ENCODE data around the gene DDX23.

The DDX23 gene

DNA sequence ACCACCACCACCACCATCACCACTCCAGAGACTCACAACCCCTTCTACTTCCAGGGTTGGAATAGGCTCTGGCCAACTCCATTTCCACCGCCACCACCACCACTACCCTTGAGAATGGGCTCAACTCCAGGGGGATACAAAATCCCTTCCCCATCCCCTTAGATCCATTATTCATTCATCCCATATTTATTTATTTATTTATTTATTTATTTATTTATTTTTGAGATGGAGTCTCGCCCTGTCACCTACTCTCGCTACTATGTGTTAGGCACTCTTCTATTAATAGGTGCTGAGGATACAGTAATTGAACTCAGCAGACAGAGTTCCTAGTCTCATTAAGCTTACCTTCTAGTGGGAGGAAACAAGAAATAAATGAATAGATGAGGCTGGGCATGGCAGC, 58.3 kb downstream of the DDX23 start:
- H3K27ac ChIP-seq: no peak overlapping the region
- intact Hi-C loops (cut with DNase I; ENCODE audit: low total_unique reads): loop anchor here (2.0 kb wide), 1 partner anchor 41 kb away; no protein-coding TSS in a partner anchor
- no peak for DNase-seq
- TF ChIP-seq, protein P1, sequence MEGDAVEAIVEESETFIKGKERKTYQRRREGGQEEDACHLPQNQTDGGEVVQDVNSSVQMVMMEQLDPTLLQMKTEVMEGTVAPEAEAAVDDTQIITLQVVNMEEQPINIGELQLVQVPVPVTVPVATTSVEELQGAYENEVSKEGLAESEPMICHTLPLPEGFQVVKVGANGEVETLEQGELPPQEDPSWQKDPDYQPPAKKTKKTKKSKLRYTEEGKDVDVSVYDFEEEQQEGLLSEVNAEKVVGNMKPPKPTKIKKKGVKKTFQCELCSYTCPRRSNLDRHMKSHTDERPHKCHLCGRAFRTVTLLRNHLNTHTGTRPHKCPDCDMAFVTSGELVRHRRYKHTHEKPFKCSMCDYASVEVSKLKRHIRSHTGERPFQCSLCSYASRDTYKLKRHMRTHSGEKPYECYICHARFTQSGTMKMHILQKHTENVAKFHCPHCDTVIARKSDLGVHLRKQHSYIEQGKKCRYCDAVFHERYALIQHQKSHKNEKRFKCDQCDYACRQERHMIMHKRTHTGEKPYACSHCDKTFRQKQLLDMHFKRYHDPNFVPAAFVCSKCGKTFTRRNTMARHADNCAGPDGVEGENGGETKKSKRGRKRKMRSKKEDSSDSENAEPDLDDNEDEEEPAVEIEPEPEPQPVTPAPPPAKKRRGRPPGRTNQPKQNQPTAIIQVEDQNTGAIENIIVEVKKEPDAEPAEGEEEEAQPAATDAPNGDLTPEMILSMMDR (IDR thresholded peaks at IDR 0.05): no peak
- H3K4me3 ChIP-seq: no peak overlapping the region
- no peaks in the 10 kb centered on the region for H3K36me3 ChIP-seq
- peaks cover 0 to 17% (median 10%) of the 10 kb centered on the region in 4 donors for H3K4me1 ChIP-seq
- H3K27me3 ChIP-seq: no peaks in the 10 kb centered on the region
- no peaks in the 10 kb centered on the region for H3K9me3 ChIP-seq

DNA sequence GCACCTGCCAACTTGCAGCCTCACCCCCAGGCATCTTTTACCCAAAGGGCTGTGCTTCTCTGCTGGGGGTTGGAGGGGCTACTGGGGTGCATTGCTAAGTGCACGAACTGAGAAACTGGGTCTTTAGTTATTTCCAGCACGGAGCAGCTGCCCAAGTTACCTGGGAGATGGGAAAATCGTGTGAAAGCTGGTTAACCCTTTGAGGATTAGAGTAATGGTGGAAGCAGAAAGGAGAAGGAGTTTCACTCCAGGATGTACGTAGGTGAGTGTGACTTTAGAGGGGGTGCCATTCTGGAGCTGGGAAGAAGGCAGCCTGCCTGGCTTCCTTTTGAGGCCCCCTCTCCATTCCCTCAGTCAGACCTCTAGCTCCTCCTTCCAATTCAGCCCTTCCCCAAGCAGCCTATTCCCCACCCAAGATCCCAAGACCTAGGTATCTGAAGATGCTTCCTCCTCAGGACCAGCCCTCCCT, 62.1 kb downstream of the DDX23 start:
- Histone ChIP-seq H3K4me1 (peaks cover 0 to 41% (median 33%) of the 10 kb centered on the region in 4 donors), H3K36me3 (no peaks in the 10 kb centered on the region), H3K27me3 (no peaks in the 10 kb centered on the region), H3K9me3 (no peaks in the 10 kb centered on the region), H3K4me3 (peak overlapping the region; percentile 81 to 97), H3K27ac (peak overlapping the region; percentile 98)
- TF ChIP-seq, protein P1 (IDR thresholded peaks at IDR 0.05): no peak
- intact Hi-C loops (cut with DNase I; ENCODE audit: low total_unique reads): no loop called here
- DNase-seq: no peak

DNA sequence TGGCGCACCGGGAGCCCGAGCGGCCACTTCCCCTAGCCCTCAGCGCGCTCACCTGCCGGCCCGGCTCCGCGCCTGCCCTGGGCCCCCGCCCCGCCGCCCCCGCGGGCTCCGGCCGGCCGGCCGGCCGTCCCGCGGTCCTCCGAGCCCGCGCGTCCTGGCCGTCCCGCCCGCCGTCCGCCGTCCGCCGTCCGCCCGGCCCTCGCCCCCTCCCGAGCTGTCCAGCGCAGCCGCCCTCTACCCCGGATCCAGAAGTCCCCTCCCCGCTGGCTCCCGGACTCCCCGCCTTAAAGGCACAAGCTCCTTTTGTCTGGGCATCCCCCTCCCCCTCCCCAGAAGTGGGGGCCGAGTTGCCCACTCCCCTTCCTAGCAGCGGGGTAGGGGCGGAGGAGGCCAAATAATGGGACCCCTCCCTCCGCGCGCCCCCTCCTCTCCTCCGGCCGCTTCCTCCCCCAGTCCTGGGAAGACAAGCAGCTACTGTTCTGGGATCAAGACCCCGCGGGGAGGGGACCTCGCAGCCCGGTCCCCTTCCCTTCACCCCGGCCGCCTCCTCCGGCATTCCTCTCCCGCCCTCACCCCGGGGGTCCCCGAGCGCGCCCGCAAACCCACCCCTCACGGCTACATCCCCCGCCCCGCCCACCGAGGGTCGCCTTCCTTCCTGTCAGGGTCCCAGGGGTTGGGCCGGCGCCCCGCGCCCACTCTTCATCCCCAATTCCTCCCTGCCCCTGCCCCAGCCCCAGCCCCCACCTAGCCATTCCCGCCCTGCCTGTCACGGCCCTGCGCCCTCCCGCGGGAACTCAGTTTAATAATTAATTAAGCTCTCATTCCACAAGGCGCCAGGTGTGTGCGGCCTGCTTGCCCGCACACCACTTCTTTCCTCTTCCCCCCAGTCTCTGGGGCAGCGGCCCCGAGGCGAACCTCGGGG, 62.8 kb downstream of the DDX23 start, which contains the start of gene ADCY6:
Gene ADCY6, minus strand, starts transcription at position 236 of the 922 bp plus-strand sequence. CDS start 5,655 bp downstream, outside the sequence.
- Histone ChIP-seq H3K27ac (peak within 1 kb of the TSS; percentile 98), H3K36me3 (no peaks in the 10 kb centered on the region), H3K4me3 (peak within 1 kb of the TSS; percentile 81 to 97), H3K27me3 (no peaks in the 10 kb centered on the region), H3K9me3 (no peaks in the 10 kb centered on the region), H3K4me1 (peaks cover 0 to 48% (median 33%) of the 10 kb centered on the region in 4 donors)
- peak; percentile 75 to 89 for DNase-seq
- TF ChIP-seq, protein P1 (IDR thresholded peaks at IDR 0.05): no peak
- intact Hi-C loops (cut with DNase I; ENCODE audit: low total_unique reads): no loop called here

DNA sequence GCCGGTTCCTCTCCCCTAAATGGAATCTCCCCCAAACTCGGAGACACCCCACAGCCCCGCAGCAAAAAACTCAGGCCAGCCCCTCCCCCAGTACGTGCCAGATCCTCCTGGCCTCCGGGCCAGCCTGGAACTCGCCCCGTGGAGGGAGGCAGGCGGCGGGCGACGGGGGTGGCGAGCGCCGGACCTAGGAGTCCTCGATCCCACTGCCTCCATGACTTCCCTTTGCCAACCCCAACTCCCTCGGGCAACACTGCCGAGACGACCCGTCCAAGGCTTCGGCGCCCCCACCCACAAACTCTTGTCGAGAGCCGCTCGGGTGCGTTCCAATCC, 63.5 kb downstream of the DDX23 start:
- Histone ChIP-seq H3K4me3 (peak overlapping the region; percentile 81 to 97), H3K4me1 (peaks cover 0 to 55% (median 34%) of the 10 kb centered on the region in 4 donors), H3K9me3 (no peaks in the 10 kb centered on the region), H3K27me3 (no peaks in the 10 kb centered on the region), H3K36me3 (peaks cover 0 to under 1% (median 0%) of the 10 kb centered on the region in 3 donors), H3K27ac (peak overlapping the region; percentile 98)
- intact Hi-C loops (cut with DNase I; ENCODE audit: low total_unique reads): no loop called here
- DNase-seq: no peak
- TF ChIP-seq, protein P1 (IDR thresholded peaks at IDR 0.05): no peak

DNA sequence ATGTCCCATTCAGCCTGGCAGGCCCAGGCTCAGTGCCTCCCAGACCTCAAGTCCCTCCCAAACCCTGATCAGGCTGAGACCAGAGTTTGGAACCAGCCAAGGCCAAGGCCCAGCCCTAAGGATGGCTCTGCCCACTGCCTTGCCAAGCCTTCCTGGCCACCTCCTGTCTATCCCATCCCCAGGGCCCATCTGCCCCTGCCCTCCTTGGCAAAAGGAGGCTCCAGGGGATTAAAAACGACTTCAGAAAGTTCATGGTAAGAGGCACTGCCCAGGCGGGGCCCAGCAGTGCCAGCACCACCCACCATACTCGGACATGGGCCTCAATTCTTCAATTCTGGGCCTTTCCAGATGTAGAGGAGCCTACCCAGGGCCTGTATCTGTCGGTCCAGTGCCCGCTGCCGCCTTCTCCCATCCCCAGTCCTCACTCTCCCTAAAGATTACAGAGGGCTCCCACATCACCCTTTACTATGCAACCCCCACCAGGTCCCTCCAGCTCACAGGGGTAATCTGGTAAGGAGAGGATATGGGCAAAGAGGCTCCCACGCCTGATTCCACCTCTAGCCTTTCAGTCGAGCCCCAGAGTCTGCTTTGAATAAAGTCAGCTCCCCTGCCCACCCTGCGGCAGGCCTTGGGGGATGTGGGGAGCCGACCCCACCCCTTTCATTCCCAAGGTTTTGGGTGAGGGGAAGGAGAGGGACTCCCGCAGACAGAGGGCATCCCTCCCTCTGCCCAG, 64.0 kb downstream of the DDX23 start:
- Histone ChIP-seq H3K36me3 (peaks cover 2 to 6% (median 3%) of the 10 kb centered on the region in 3 donors), H3K4me3 (peak overlapping the region; percentile 81 to 97), H3K9me3 (no peaks in the 10 kb centered on the region), H3K27ac (peak overlapping the region; percentile 98), H3K4me1 (peaks cover 0 to 60% (median 37%) of the 10 kb centered on the region in 4 donors), H3K27me3 (no peaks in the 10 kb centered on the region)
- intact Hi-C loops (cut with DNase I; ENCODE audit: low total_unique reads): no loop called here
- TF ChIP-seq, protein P1 (IDR thresholded peaks at IDR 0.05): no peak
- no peak for DNase-seq
